ENCODE data around the gene POU2F3.

The POU2F3 gene

GRCh38 chr11:120327311-120327710, 87.4 kb downstream of the POU2F3 start:
- DNase-seq: no peak

- DNase-seq: no peak
These were observed 89.6 kb downstream of the POU2F3 start for GRCh38 chr11:120329556-120329955.

GRCh38 chr11:120330045-120330444, 90.1 kb downstream of the POU2F3 start:
- no peak for DNase-seq

DNA sequence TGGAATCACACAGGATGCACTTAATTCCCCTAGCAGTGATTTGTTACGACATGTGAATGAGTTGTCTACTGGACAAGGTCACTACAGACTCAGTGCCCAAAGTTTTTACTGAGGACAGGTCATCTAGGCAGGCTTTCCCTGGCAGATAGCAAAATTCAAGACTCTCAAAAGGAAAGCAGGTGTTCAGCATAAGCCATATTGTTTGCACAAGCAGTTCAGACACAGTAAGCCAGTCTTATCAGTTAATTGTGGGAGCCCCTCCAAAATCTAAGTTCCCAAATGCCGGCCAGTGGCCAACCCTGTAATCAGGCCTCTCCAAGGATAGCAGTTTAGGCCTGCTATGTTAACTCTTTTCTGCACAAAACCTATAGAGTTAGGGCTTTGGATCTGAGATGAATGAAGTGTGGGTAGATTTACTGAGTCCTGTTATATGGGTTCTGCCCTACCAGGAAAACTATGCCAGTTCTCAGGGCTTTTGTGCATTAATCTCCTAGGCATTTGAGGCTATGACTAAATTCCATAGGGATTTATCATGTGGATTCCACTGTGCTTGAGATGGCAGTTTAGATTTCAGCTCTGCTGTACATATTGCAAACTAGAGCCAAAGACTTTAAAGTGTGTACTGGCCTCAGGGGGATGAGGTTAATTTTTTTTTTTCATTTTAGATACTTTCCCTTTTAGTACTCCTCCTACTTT, 91.5 kb downstream of the POU2F3 start:
- DNase-seq: no peak

GRCh38 chr11:120332822-120333716, 93.1 kb downstream of the POU2F3 start:
- DNase-seq: no peak

DNA sequence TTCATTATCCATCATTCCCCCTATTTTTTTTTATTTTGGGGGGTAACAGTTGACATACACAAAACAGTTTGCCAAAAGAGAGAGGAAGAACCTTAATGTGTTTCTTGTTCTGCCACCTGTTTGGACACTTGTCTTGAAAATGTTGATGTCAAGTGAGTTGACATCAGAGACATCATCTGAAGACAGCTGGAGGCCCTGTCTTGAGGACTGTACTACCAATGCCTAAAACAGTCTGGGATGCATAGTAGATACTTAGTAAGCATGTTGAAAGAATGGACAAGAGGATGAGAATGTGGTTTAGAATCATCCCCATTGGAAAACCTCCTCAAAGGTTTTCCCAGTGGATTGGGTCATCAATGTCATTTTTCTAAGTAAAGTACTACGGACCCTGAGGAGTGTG, 93.9 kb downstream of the POU2F3 start:
- DNase-seq: no peak

GRCh38 chr11:120334332-120334731, 94.4 kb downstream of the POU2F3 start:
- DNase-seq: no peak

GRCh38 chr11:120334894-120335462, 95.0 kb downstream of the POU2F3 start:
- DNase-seq: no peak

DNA sequence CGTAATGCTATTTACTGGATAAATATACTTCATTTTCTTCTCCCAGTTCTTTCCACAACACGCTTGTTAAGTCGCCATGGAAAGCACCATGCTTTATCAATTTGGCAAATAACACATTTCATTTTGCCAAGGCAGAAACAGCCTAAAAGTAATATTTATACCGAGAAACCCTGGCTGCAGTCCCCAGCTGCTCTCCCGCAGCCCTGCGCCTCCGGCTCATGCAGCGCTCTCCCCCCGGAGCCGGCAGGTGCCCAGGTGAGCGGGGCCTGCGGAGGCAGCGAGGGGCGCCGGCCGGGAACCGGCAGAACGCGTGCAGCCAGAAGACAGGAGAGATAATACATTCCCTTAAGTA, 95.6 kb downstream of the POU2F3 start:
- no peak for DNase-seq

DNA sequence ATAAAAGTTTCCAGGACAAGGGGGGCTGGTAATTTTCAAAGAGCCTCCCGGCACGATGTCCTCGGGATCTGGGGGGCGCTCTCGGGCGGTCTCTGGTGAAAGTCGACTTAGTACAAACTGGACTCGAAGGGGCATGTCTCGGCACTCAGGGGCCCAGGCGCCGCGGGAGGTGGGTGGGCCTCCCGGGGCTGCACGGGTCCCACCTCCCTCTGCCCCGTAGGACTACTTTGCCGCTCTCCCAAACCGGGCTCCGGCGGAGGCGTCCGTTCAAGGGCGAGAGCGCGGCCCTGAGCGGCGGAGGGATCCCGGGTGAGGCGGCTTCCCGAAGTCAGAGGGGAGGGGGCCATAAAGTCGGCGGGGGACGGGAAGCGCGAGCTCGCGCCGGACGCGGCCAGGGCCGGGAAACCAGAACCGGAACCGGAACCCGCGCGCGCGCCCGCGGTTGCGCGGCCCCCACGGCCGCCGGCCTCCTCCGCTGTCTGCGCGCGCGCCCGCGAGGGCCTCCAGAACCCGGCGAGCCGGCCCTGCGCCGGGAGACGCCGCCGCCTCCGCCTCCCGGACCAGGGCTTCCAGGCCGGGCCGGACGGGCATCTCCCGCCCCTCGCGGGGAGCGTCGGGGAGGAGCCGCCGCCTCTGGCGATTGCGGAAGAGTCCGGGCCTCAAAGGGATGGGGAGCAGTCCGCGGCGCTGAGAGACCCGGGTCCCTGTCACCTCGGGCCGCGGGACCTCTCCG, 96.1 kb downstream of the POU2F3 start, which contains the start of gene ARHGEF12:
Gene ARHGEF12, plus strand, starts transcription at position 506 of the 733 bp plus-strand sequence. CDS start 831 bp downstream, outside the sequence.
- peak; percentile 58 for DNase-seq

DNA sequence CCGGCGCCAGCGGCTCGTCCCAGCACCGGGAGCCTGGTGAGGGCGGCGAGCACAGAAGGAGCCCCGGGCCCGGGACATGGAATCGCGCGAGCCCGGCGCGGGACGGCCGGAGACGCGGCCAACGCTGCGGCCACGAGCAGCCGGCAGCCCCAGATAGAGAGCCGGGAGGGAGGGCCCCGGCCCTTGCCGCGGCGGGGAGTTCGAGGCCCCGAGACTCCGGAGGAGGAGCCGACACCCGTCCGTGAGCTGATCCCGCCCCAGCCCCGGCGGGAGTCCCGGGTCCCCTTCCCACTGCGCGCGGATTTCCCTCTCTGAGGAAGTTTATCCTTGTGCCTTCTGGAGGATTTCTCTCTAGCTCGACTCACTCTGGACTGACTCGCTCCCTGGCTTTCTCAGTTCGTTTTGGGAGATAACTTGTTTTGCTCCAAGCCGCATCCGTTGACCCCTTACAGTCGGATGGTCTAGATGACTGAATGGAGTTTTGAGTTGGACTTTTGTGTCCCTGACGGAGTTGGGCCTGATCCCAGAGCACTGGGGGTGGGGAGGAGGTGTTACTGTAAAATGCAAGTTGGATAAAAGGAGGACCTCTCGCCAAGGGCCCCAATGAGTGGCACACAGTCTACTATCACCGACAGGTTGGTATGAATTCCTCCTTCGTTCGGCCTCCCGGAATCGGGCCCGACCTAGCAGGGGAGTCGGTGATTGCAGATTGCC, 96.9 kb downstream of the POU2F3 start:
- DNase-seq: no peak

GRCh38 chr11:120337355-120338106, 97.6 kb downstream of the POU2F3 start:
- DNase-seq: no peak

DNA sequence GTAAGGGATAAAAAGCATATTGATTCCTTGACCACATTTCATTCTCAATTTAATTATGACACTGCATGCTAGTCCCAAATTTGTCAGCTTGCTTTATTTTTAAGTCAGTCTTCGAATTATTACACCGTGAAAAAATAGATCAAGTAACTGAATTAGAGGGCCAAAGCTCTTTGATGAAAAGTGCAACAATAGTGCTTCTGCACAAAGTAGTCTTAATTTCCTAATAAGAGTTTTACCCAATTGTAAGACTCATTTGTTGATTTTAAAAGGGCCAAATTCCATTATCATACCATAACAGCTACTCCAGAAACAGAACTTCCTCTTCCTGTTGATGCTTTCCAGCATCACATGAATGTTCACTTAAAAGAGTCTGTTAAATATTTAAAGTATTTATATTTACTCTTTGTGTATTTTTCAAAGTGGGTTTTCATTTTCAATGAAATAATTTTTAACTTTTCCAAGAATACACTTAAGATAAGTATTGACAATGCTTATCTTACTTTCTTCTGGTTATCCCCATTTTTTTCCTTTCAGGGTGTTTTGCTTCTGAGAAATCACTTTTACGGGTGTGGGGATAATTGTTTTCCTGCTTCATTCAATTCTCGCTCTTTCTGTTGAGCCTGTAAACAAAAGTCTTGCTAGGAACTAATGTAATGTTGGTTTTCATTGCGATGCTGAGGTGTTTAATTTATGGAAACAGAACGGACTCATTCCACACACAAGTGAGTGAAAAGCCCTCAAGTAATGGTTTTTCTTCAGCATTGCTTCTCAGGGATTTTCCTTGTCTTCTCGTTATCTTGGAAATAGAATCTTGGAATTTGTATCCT, 98.4 kb downstream of the POU2F3 start:
- DNase-seq: no peak

DNA sequence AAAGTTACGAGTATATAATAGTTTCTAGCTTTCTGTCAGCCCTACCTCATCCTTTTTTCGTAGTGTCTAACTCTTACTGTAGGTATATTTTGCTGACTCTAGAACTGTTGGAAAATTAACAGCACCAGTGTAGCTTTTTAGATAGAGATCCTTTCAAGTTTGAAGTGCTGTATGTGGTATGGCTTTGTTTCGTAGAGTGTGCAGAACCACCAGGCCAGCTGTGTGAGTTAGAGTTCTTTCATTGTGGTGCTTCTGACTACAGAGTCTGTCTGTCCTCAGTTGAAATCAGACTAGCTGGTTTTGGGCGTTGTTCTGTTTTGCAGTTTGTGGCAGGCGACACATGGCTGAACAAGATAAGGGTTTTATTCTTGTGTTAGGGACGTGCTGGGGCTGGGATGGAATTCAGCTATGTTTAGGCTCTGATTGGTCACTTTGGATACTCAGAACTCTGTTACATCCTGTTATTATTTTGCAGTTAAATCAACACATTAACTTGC, 99.5 kb downstream of the POU2F3 start:
- DNase-seq: no peak

DNA sequence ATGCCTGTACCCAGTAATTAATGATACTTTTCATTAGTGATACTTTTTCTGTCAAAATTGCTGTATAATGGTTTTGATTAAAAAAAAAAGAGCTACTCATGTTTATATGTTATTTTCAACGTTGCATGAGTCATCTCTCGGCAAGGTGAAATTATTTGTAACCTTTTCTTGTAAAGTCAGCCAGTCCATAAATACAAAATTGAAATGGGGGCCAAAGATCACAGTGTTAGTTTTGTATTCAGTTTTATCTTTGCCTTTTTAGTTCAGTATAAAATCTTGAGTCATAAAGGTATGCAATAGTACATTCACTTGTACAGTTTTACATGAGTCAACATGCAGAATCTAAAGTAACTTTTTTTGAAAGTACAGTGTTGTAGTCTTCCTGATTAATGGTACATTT, 100.6 kb downstream of the POU2F3 start:
- DNase-seq: no peak

DNA sequence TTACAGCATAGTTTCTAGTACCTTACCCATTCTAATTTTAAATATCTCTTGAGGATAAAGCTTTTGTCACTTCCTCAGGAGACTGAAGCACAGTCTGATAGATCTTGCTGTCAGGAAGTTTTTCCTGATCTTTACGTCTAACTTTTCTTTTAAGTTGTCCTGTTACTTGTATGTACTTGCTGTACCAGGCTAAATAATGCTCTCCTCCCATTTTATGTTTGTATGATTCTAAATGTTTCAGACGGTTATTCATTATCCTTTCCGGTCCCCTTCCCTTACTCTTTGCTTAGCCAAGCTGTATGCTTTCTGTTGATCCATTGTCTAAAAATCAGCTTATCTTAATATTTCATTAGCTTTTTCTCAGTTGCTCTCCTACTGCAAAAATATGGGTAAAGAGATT, 102.3 kb downstream of the POU2F3 start:
- DNase-seq: no peak

- DNase-seq: no peak
These were observed 102.7 kb downstream of the POU2F3 start for GRCh38 chr11:120342678-120343077.

DNA sequence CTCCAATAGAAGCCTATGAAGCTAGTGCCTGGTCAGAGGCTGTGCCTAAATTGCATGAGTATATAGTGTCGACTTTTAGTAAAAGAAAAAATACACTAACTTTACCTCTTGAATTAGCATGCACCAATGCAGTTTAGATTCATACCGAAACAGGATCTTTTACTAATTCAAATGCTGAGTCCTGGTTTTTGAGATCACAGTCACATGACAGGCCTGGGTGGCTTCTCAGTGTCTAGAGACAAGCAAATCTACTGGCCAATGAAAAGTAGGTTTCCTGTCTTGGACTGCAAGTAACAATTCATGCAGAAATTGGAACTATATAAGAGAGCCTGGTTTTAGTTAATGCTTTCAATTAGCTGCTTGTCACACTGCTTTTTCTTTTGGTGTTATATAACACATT, 103.5 kb downstream of the POU2F3 start:
- no peak for DNase-seq

GRCh38 chr11:120344302-120345004, 104.5 kb downstream of the POU2F3 start:
- DNase-seq: no peak

GRCh38 chr11:120346233-120346632, 106.3 kb downstream of the POU2F3 start:
- DNase-seq: no peak
